ENCODE data around the gene C1QTNF6. TPM values are rescaled to one million over a fixed set of nuclear protein-coding genes. Genes with fewer than 3 reads are reported as not detected.

C1QTNF6 gene
- total RNA-seq, 1 donor from 2014 or later = 5.1 TPM

GRCh38 chr22:37156686-37157435, 31.2 kb downstream of the C1QTNF6 start:
- no peak for DNase-seq (ENCODE audit: low read depth)

DNA sequence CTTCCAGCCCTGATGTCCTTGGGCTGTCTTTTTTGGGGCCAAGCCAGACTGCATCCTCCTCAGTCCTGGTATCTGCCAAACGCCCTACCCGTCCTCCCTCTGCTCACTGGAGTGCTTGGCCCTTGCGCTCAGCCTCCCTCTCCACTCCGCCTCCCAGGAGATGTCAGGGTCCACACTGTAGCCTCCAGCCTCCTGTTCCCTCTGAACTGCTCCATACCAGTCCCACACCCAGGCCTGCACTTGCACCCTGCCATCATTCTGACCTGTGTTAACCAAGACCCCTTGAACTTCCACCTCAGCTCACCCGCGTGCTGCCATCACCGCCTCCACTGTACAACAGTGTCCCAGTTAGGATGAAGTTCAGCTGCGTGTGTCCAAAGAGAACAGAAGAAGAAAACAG, 32.1 kb downstream of the C1QTNF6 start:
- H3K27me3 ChIP-seq (ENCODE audit: control insufficient read depth, insufficient read depth, low read length) = no peaks in the 10 kb centered on the region
- no peak for TF ChIP-seq CTCF (IDR thresholded peaks at IDR 0.05; ENCODE audit: insufficient read depth, low read length, poor library complexity, severe bottlenecking)
- DNase-seq (ENCODE audit: low read depth) = no peak
- no peaks in the 10 kb centered on the region for H3K36me3 ChIP-seq (ENCODE audit: control insufficient read depth, insufficient read depth, low read length)
- H3K4me3 ChIP-seq (ENCODE audit: low read depth, low read length) = no peak overlapping the region

More at GRCh38 chr22:37156686-37157435, 31.2 kb downstream of the C1QTNF6 start:
- Histone ChIP-seq H3K36me3 (ENCODE audit: control insufficient read depth, insufficient read depth, low read length) (no peaks in the 10 kb centered on the region), H3K4me3 (ENCODE audit: low read depth, low read length) (no peak overlapping the region), H3K27me3 (ENCODE audit: control insufficient read depth, insufficient read depth, low read length) (no peaks in the 10 kb centered on the region)
- TF ChIP-seq CTCF (IDR thresholded peaks at IDR 0.05; ENCODE audit: insufficient read depth, low read length, poor library complexity, severe bottlenecking) = no peak

- no peak for TF ChIP-seq CTCF (IDR thresholded peaks at IDR 0.05; ENCODE audit: insufficient read depth, low read length, poor library complexity, severe bottlenecking)
- H3K36me3 ChIP-seq (ENCODE audit: control insufficient read depth, insufficient read depth, low read length) = no peaks in the 10 kb centered on the region
- no peak overlapping the region for H3K4me3 ChIP-seq (ENCODE audit: low read depth, low read length)
- H3K27me3 ChIP-seq (ENCODE audit: control insufficient read depth, insufficient read depth, low read length) = no peaks in the 10 kb centered on the region
- no peak for DNase-seq (ENCODE audit: low read depth)
Observed at GRCh38 chr22:37154925-37155712, 32.9 kb downstream of the C1QTNF6 start.

DNA sequence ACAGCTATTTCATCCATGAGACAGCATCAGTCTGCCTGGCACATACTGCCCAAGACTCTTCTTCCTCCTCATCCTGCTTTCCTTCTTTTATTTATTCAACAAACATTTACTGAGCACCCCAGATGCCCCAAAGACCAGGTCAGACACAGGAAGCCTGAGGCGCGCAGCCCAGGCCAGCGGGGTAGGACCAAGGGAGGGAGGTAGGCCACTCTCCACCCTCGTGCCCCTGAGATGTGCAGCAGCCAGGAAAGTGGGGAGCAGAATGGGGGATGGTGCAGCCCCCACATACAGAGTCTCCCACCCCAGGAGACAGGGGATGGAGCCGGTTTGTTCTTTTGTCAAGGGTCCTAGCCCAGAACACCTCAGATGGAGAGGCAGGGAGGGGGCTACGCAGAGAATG, 34.1 kb downstream of the C1QTNF6 start:
- no peaks in the 10 kb centered on the region for H3K36me3 ChIP-seq (ENCODE audit: control insufficient read depth, insufficient read depth, low read length)
- no peak for TF ChIP-seq CTCF (IDR thresholded peaks at IDR 0.05; ENCODE audit: insufficient read depth, low read length, poor library complexity, severe bottlenecking)

GRCh38 chr22:37151401-37151800, 36.6 kb downstream of the C1QTNF6 start:
- Histone ChIP-seq H3K4me3 (ENCODE audit: low read depth, low read length) (no peak overlapping the region), H3K36me3 (ENCODE audit: control insufficient read depth, insufficient read depth, low read length) (no peaks in the 10 kb centered on the region), H3K27me3 (ENCODE audit: control insufficient read depth, insufficient read depth, low read length) (no peaks in the 10 kb centered on the region)
- no peak for TF ChIP-seq CTCF (IDR thresholded peaks at IDR 0.05; ENCODE audit: insufficient read depth, low read length, poor library complexity, severe bottlenecking)
- no peak for DNase-seq (ENCODE audit: low read depth)

More for the DNA sequence above, 34.1 kb downstream of the C1QTNF6 start:
- H3K4me3 ChIP-seq (ENCODE audit: low read depth, low read length) = no peak overlapping the region
- no peak for DNase-seq (ENCODE audit: low read depth)
- no peaks in the 10 kb centered on the region for H3K27me3 ChIP-seq (ENCODE audit: control insufficient read depth, insufficient read depth, low read length)

All from kidney epithelial cell (primary cell).